Endothelial cell of umbilical vein (primary cell): ENCODE measurements around the gene FOXD2.

Source experiments
- EZH2 ChIP-seq: IDR thresholded peaks from 2 replicates; pipeline ENCODE4 v1.6.1; 2012; ENCODE audit warnings: borderline replicate concordance, low read depth, mild to moderate bottlenecking, moderate library complexity, low read length, inconsistent platforms; ENCODE audit not compliant: severe bottlenecking
- FOS ChIP-seq: IDR thresholded peaks from 2 replicates; pipeline ENCODE4 v1.6.1; 2011; ENCODE audit warnings: mild to moderate bottlenecking, low read length, moderate library complexity, borderline replicate concordance; ENCODE audit not compliant: insufficient read depth
- JUN ChIP-seq: IDR thresholded peaks from 2 replicates; pipeline ENCODE4 v1.6.1; 2011; ENCODE audit warnings: borderline replicate concordance, low read depth; ENCODE audit not compliant: insufficient read length, insufficient read depth
- MYC ChIP-seq: IDR thresholded peaks from one replicate; pipeline ENCODE4 v1.6.1; 2011; ENCODE audit warnings: mild to moderate bottlenecking, low read depth, low read length
- POLR2A ChIP-seq: IDR thresholded peaks from 2 replicates; pipeline ENCODE4 v1.6.1; 2012; ENCODE audit warnings: low read depth, mild to moderate bottlenecking, control low read depth, low read length
- POLR2AphosphoS5 ChIP-seq: IDR thresholded peaks from 2 replicates; pipeline ENCODE4 v1.6.1; 2012; ENCODE audit warnings: low read depth, mild to moderate bottlenecking, control low read depth, low read length, moderate library complexity; ENCODE audit not compliant: insufficient read depth
- TF ChIP-seq, protein P1 (sequence below), 2 donors: IDR thresholded peaks; 1 replicate in 1 of 2; 2 replicates in 1 of 2; pipeline ENCODE4 v1.5.1; 2011; ENCODE audit warnings: low read length in 2 of 2, mild to moderate bottlenecking in 2 of 2, moderate library complexity in 2 of 2, control low read depth in 1 of 2, inconsistent platforms in 1 of 2, low read depth in 1 of 2; ENCODE audit not compliant: insufficient read depth in 1 of 2; ENCODE audit errors: extremely low read depth in 1 of 2
- TF ChIP-seq, protein P2 (sequence below): IDR thresholded peaks from 2 replicates; pipeline ENCODE4 v1.6.1; 2011; ENCODE audit not compliant: insufficient read depth, insufficient read length

GRCh38 chr1:47469910-47470309 is 32.1 kb downstream of the FOXD2 start:
- no peak for TF ChIP-seq POLR2A
- TF ChIP-seq, protein P1, sequence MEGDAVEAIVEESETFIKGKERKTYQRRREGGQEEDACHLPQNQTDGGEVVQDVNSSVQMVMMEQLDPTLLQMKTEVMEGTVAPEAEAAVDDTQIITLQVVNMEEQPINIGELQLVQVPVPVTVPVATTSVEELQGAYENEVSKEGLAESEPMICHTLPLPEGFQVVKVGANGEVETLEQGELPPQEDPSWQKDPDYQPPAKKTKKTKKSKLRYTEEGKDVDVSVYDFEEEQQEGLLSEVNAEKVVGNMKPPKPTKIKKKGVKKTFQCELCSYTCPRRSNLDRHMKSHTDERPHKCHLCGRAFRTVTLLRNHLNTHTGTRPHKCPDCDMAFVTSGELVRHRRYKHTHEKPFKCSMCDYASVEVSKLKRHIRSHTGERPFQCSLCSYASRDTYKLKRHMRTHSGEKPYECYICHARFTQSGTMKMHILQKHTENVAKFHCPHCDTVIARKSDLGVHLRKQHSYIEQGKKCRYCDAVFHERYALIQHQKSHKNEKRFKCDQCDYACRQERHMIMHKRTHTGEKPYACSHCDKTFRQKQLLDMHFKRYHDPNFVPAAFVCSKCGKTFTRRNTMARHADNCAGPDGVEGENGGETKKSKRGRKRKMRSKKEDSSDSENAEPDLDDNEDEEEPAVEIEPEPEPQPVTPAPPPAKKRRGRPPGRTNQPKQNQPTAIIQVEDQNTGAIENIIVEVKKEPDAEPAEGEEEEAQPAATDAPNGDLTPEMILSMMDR (IDR thresholded peaks at IDR 0.05; ENCODE audit: extremely low read depth in 1 of 2, insufficient read depth in 1 of 2, low read depth in 1 of 2, low read length in 2 of 2), result no peak
- TF ChIP-seq POLR2AphosphoS5, result no peak
- no peak for TF ChIP-seq EZH2
- TF ChIP-seq, protein P2, sequence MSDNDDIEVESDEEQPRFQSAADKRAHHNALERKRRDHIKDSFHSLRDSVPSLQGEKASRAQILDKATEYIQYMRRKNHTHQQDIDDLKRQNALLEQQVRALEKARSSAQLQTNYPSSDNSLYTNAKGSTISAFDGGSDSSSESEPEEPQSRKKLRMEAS, result no peak
- TF ChIP-seq FOS, result no peak
- TF ChIP-seq MYC, result no peak
- TF ChIP-seq JUN, result no peak
